Measurements from ENCODE around the gene THBS1. TPM values are rescaled to one million over a fixed set of nuclear protein-coding genes. Genes with fewer than 3 reads are reported as not detected.

Gene THBS1
- total RNA-seq, 2 donors from 2014 or later: 13.9 to 16.5 TPM

- Histone ChIP-seq H3K36me3 (ENCODE audit: control insufficient read depth, insufficient read depth, low read length) (no peaks in the 10 kb centered on the region), H3K9ac (ENCODE audit: extremely low read depth, low read length, poor library complexity, severe bottlenecking) (no peak overlapping the region), H3K4me3 (ENCODE audit: low read length) (no peak overlapping the region), H3K27ac (ENCODE audit: low read depth, low read length) (no peak overlapping the region), H3K27me3 (ENCODE audit: control insufficient read depth, insufficient read depth, low read length, poor library complexity, severe bottlenecking) (no peaks in the 10 kb centered on the region), H3K4me1 (ENCODE audit: control insufficient read depth, insufficient read depth, low read length) (no peaks in the 10 kb centered on the region), H3K9me3 (ENCODE audit: control insufficient read depth, low read length) (peaks cover 13% of the 10 kb centered on the region)
- peaks cover 9% of the 10 kb centered on the region for H3K9me3 Mint-ChIP-seq
- no peaks in the 10 kb centered on the region for H3K36me3 Mint-ChIP-seq (ENCODE audit: low read depth)
- no peak for TF ChIP-seq CTCF (conservative IDR thresholded peaks at IDR 0.05)
- H3K27ac Mint-ChIP-seq: no peak overlapping the region
- 93 to 97% methylated on average over 2 to 4 of the region's 4 CpGs for WGBS, 2 experiments (ENCODE audit: insufficient coverage in 1 of 2, insufficient read length in 1 of 2)
- H3K27me3 Mint-ChIP-seq (ENCODE audit: insufficient read depth): no peaks in the 10 kb centered on the region
- DNase-seq: no peak
- no peaks in the 10 kb centered on the region for H3K4me1 Mint-ChIP-seq
- no peak overlapping the region for H3K4me3 Mint-ChIP-seq
Observed at GRCh38 chr15:39542385-39543065, 38.4 kb upstream of the THBS1 start.

GRCh38 chr15:39543651-39544050, 37.2 kb upstream of the THBS1 start:
- H3K36me3 ChIP-seq (ENCODE audit: control insufficient read depth, insufficient read depth, low read length): no peaks in the 10 kb centered on the region
- H3K36me3 Mint-ChIP-seq (ENCODE audit: low read depth): no peaks in the 10 kb centered on the region
- no peaks in the 10 kb centered on the region for H3K27me3 ChIP-seq (ENCODE audit: control insufficient read depth, insufficient read depth, low read length, poor library complexity, severe bottlenecking)
- H3K9me3 Mint-ChIP-seq: peaks cover 9% of the 10 kb centered on the region
- H3K27ac ChIP-seq (ENCODE audit: low read depth, low read length): no peak overlapping the region
- H3K4me3 ChIP-seq (ENCODE audit: low read length): no peak overlapping the region
- DNase-seq: peak; percentile 76
- WGBS, 2 experiments (ENCODE audit: insufficient coverage in 1 of 2, insufficient read length in 1 of 2): 14 to 69% methylated on average over 1 of the region's 1 CpG
- no peak overlapping the region for H3K27ac Mint-ChIP-seq
- H3K4me1 Mint-ChIP-seq: no peaks in the 10 kb centered on the region
- no peak overlapping the region for H3K9ac ChIP-seq (ENCODE audit: extremely low read depth, low read length, poor library complexity, severe bottlenecking)
- H3K9me3 ChIP-seq (ENCODE audit: control insufficient read depth, low read length): peaks cover 13% of the 10 kb centered on the region
- H3K4me1 ChIP-seq (ENCODE audit: control insufficient read depth, insufficient read depth, low read length): no peaks in the 10 kb centered on the region
- no peak overlapping the region for H3K4me3 Mint-ChIP-seq
- peak; percentile 52 for TF ChIP-seq CTCF (conservative IDR thresholded peaks at IDR 0.05)
- H3K27me3 Mint-ChIP-seq (ENCODE audit: insufficient read depth): no peaks in the 10 kb centered on the region

GRCh38 chr15:39546842-39547241, 34.0 kb upstream of the THBS1 start:
- H3K4me1 Mint-ChIP-seq: no peaks in the 10 kb centered on the region
- no peak overlapping the region for H3K4me3 ChIP-seq (ENCODE audit: low read length)

More at GRCh38 chr15:39546842-39547241, 34.0 kb upstream of the THBS1 start:
- Mint-ChIP-seq H3K27ac (no peak overlapping the region), H3K27me3 (ENCODE audit: insufficient read depth) (no peaks in the 10 kb centered on the region), H3K9me3 (peaks cover 9% of the 10 kb centered on the region), H3K36me3 (ENCODE audit: low read depth) (no peaks in the 10 kb centered on the region), H3K4me3 (no peak overlapping the region)
- DNase-seq: no peak
- Histone ChIP-seq H3K9ac (ENCODE audit: extremely low read depth, low read length, poor library complexity, severe bottlenecking) (no peak overlapping the region), H3K27me3 (ENCODE audit: control insufficient read depth, insufficient read depth, low read length, poor library complexity, severe bottlenecking) (no peaks in the 10 kb centered on the region), H3K9me3 (ENCODE audit: control insufficient read depth, low read length) (peaks cover 13% of the 10 kb centered on the region), H3K4me1 (ENCODE audit: control insufficient read depth, insufficient read depth, low read length) (no peaks in the 10 kb centered on the region), H3K27ac (ENCODE audit: low read depth, low read length) (no peak overlapping the region), H3K36me3 (ENCODE audit: control insufficient read depth, insufficient read depth, low read length) (no peaks in the 10 kb centered on the region)
- TF ChIP-seq CTCF (conservative IDR thresholded peaks at IDR 0.05): no peak
- WGBS, 2 experiments (ENCODE audit: insufficient coverage in 1 of 2, insufficient read length in 1 of 2): 100% methylated on average over 1 of the region's 1 CpG; no CpG with 5 or more reads in 1 of the 2 experiments
